Measurements from ENCODE around the gene ANO1. TPM values are rescaled to one million over a fixed set of nuclear protein-coding genes. Genes with fewer than 3 reads are reported as not detected.

ANO1 gene
- total RNA-seq, 2 experiments from 2014 or later: not detected

DNA sequence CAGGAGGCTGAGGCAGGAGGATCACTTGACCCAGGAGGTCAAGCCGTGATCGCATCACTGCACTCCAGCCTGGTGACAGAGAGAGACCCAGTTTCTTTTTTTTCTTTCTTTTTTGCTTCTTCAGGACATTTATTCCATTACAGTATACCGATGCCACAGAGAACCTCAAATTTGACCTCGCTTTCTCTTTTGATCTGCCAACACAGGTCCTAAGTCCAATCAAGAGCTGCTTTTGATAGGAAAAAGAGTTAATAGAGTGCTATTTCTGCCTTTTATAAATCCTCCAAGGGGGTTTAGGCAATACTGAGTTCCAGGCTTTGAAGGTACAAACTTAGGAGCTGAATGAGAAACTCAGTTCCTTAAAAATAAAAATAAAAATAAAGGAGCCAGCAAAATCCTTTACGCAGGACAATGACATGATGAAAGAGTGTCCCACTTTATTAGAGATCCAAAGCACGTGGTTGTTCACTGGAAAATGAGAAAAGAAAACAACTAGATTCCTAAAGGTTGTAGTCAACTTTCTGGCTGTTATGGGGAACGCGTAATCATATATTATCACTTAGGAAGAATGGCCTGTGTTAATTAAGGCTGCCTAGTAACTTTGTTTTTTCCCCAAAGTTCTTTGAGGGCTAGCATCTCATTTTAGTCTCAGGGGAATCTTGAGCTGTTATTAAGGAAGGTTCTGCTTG lies 152.2 kb downstream of the ANO1 start:
- TF ChIP-seq, protein P1, sequence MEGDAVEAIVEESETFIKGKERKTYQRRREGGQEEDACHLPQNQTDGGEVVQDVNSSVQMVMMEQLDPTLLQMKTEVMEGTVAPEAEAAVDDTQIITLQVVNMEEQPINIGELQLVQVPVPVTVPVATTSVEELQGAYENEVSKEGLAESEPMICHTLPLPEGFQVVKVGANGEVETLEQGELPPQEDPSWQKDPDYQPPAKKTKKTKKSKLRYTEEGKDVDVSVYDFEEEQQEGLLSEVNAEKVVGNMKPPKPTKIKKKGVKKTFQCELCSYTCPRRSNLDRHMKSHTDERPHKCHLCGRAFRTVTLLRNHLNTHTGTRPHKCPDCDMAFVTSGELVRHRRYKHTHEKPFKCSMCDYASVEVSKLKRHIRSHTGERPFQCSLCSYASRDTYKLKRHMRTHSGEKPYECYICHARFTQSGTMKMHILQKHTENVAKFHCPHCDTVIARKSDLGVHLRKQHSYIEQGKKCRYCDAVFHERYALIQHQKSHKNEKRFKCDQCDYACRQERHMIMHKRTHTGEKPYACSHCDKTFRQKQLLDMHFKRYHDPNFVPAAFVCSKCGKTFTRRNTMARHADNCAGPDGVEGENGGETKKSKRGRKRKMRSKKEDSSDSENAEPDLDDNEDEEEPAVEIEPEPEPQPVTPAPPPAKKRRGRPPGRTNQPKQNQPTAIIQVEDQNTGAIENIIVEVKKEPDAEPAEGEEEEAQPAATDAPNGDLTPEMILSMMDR (IDR thresholded peaks at IDR 0.05): no peak
- Histone ChIP-seq H3K4me3 (ENCODE audit: low read length) (no peak overlapping the region), H3K27ac (ENCODE audit: low read depth in 1 of 2, low read length in 2 of 2) (no peak overlapping the region), H3K4me1 (ENCODE audit: insufficient read depth, low read length) (no peaks in the 10 kb centered on the region), H3K36me3 (ENCODE audit: insufficient read depth, low read length) (no peaks in the 10 kb centered on the region), H3K27me3 (ENCODE audit: control insufficient read depth in 1 of 2, insufficient read depth in 2 of 2, low read length in 2 of 2) (peaks cover 0 to 3% of the 10 kb centered on the region in 2 experiments), H3K9me3 (ENCODE audit: control insufficient read depth in 1 of 2, insufficient read depth in 1 of 2, low read length in 2 of 2) (peaks cover 0 to 3% of the 10 kb centered on the region in 2 experiments)
- Mint-ChIP-seq H3K4me3 (no peak overlapping the region), H3K9me3 (no peaks in the 10 kb centered on the region), H3K27me3 (peaks cover 5% of the 10 kb centered on the region), H3K27ac (no peak overlapping the region), H3K4me1 (ENCODE audit: low read depth) (no peaks in the 10 kb centered on the region), H3K36me3 (ENCODE audit: low read depth) (no peaks in the 10 kb centered on the region)
- ATAC-seq (ENCODE audit: poor library complexity): no peak
- DNase-seq: no peak
- CTCF ChIA-PET: no interaction called here
- POLR2A ChIA-PET: no interaction called here
- intact Hi-C loops (cut with DNase I, micrococcal nuclease): no loop called here

DNA sequence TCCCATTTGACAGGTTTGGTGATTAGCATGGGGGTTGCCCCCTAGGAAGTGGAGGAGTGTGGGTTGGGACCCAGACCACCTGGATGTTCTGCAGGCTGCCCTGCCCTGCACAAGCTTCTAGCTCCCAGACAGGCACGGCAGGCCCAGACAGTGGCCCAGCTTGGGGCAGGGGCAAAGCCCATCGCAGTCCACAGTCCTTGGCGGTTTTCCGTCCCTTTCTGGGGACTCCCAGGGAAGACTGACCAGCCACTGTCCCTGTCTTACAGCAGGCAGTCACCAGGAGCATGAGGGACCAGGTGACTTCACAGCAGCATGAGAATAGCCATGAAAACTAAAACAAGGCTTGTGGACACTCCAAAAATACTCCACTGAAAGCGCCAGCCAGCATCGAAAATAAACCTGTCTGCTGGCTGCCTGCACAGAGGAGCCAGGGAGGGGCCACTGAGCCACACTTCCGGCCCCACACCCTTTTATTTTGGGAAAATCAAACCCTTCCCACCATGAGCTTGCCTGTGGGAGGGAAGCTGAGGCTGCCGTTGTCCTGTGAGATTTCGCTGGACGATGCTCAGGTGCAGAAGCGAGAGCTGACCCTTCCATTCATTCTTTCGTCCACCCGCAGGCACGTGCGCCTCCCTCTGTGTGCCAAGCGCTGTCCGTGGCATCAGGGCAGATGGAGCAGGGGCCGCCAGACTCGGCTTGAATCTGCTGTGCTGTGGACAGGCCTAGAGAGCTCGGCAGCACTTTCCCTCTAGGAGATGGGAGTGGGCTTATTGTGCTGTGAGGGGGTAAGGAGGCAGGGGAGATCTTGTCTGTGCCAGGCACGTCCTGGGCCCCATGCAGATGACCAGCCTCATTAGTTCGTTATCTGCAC lies 153.0 kb downstream of the ANO1 start:
- peaks cover 5% of the 10 kb centered on the region for H3K27me3 Mint-ChIP-seq
- H3K27me3 ChIP-seq (ENCODE audit: control insufficient read depth in 1 of 2, insufficient read depth in 2 of 2, low read length in 2 of 2): peaks cover 0 to 3% of the 10 kb centered on the region in 2 experiments
- no peak overlapping the region for H3K27ac Mint-ChIP-seq
- H3K4me3 Mint-ChIP-seq: no peak overlapping the region
- no peaks in the 10 kb centered on the region for H3K4me1 Mint-ChIP-seq (ENCODE audit: low read depth)
- CTCF ChIA-PET: no interaction called here
- peaks cover 0 to 3% of the 10 kb centered on the region in 2 experiments for H3K9me3 ChIP-seq (ENCODE audit: control insufficient read depth in 1 of 2, insufficient read depth in 1 of 2, low read length in 2 of 2)
- H3K36me3 Mint-ChIP-seq (ENCODE audit: low read depth): no peaks in the 10 kb centered on the region
- TF ChIP-seq, protein P1 (IDR thresholded peaks at IDR 0.05): no peak
- H3K27ac ChIP-seq (ENCODE audit: low read depth in 1 of 2, low read length in 2 of 2): no peak overlapping the region
- H3K36me3 ChIP-seq (ENCODE audit: insufficient read depth, low read length): no peaks in the 10 kb centered on the region
- intact Hi-C loops (cut with DNase I, micrococcal nuclease): no loop called here
- H3K4me1 ChIP-seq (ENCODE audit: insufficient read depth, low read length): no peaks in the 10 kb centered on the region
- H3K9me3 Mint-ChIP-seq: no peaks in the 10 kb centered on the region
- ATAC-seq (ENCODE audit: poor library complexity) (no peak), DNase-seq (no peak)
- H3K4me3 ChIP-seq (ENCODE audit: low read length): no peak overlapping the region
- POLR2A ChIA-PET: no interaction called here

DNA sequence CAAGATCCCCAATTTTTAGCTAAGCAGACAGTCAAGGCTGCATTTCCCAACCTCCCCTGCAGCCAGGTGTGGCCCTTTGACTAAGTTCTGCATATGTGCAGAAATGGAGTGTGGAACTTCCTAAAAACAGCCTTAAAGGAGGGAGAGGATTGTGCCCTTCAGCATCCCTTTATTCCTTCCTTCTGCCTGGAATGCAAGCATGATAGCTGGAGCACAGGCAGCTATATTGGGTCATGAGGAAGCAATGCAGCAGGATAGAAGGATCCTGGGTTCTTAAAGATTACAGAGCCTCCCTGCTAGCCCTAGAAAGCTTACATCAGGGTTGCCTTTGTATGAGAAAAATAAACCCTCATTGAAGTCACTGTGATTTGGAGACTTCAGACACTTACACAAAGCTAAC lies 154.9 kb downstream of the ANO1 start:
- no peaks in the 10 kb centered on the region for H3K36me3 ChIP-seq (ENCODE audit: insufficient read depth, low read length)
- ChIA-PET POLR2A (no interaction called here), CTCF (no interaction called here)
- Mint-ChIP-seq H3K4me3 (no peak overlapping the region), H3K36me3 (ENCODE audit: low read depth) (no peaks in the 10 kb centered on the region), H3K4me1 (ENCODE audit: low read depth) (no peaks in the 10 kb centered on the region), H3K27ac (no peak overlapping the region), H3K9me3 (no peaks in the 10 kb centered on the region), H3K27me3 (peaks cover 9% of the 10 kb centered on the region)
- peaks cover 0 to 3% of the 10 kb centered on the region in 2 experiments for H3K9me3 ChIP-seq (ENCODE audit: control insufficient read depth in 1 of 2, insufficient read depth in 1 of 2, low read length in 2 of 2)
- ATAC-seq (ENCODE audit: poor library complexity): no peak
- peaks cover 0 to 3% of the 10 kb centered on the region in 2 experiments for H3K27me3 ChIP-seq (ENCODE audit: control insufficient read depth in 1 of 2, insufficient read depth in 2 of 2, low read length in 2 of 2)
- H3K4me1 ChIP-seq (ENCODE audit: insufficient read depth, low read length): no peaks in the 10 kb centered on the region
- H3K27ac ChIP-seq (ENCODE audit: low read depth in 1 of 2, low read length in 2 of 2): no peak overlapping the region
- H3K4me3 ChIP-seq (ENCODE audit: low read length): no peak overlapping the region
- intact Hi-C loops (cut with DNase I, micrococcal nuclease): no loop called here
- DNase-seq: no peak
- TF ChIP-seq, protein P1 (IDR thresholded peaks at IDR 0.05): no peak

All from CD4-positive, alpha-beta T cell (primary cell).